ENCODE results near the gene DHRS7B.

DNA sequence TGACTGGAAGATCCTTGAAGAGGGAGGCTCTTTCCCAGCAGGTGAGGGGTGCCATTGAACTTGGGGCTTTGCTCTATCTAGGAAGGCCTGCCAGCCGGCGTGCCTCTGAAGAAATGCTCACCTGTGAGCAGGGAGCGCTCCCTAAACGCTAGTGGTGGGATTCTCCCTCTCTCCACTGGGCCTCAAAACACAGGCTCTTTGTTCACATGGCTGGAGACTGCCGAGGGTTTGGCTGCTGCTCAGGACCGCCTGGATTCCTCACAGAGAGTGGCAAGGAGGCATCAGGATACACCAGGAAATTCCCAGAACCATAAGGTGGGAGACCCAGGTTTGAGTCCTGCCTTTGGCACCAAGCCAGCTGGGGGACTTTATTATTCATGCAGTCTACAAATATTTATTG is 104.8 kb downstream of the DHRS7B start:
- TF ChIP-seq, protein P1, sequence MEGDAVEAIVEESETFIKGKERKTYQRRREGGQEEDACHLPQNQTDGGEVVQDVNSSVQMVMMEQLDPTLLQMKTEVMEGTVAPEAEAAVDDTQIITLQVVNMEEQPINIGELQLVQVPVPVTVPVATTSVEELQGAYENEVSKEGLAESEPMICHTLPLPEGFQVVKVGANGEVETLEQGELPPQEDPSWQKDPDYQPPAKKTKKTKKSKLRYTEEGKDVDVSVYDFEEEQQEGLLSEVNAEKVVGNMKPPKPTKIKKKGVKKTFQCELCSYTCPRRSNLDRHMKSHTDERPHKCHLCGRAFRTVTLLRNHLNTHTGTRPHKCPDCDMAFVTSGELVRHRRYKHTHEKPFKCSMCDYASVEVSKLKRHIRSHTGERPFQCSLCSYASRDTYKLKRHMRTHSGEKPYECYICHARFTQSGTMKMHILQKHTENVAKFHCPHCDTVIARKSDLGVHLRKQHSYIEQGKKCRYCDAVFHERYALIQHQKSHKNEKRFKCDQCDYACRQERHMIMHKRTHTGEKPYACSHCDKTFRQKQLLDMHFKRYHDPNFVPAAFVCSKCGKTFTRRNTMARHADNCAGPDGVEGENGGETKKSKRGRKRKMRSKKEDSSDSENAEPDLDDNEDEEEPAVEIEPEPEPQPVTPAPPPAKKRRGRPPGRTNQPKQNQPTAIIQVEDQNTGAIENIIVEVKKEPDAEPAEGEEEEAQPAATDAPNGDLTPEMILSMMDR (IDR thresholded peaks at IDR 0.05): no peak
- no peak for TF ChIP-seq EZH2 (IDR thresholded peaks at IDR 0.05)

All from neural progenitor cell (in vitro differentiated cells).